Panc1 (cell line): Measurements from ENCODE around the gene U2AF1L4. TPM values are rescaled to one million over a fixed set of nuclear protein-coding genes. Genes with fewer than 3 reads are reported as not detected.

ENCODE experiments used
- ATAC-seq: fragments of 200-7000 bp; cut with Tn5 transposase; 2 replicates; pipeline ENCODE4 v1.9.1; 2020; ENCODE audit warnings: mild to moderate bottlenecking, moderate library complexity
- BruUV-seq: library from RNA; stranded (reverse); fragments of 400-500 nt; replicated peaks from 2 replicates; lab custom pipeline; 2021; lab: Mats Ljungman, UMichigan
- CTCF ChIA-PET: fragments of 300-600 bp; sonication (Branson Sonifier 250); formaldehyde crosslinking; loops from one replicate; lab custom pipeline; 2022; ENCODE audit warnings: antibody characterized with exemption; lab: Charles Lee
- POLR2A ChIA-PET: fragments of 300-600 bp; sonication (Branson Sonifier 250); formaldehyde crosslinking; loops from one replicate; lab custom pipeline; 2022; ENCODE audit warnings: antibody characterized with exemption; lab: Charles Lee
- DNase-seq: peaks from one replicate; pipeline ENCODE4 v3.0.0-alpha.2; 2010; ENCODE audit warnings: low read depth, low spot score
- H3K27ac ChIP-seq: 2 replicates; pipeline ENCODE4 v1.5.1; 2011; ENCODE audit warnings: mild to moderate bottlenecking, low read length, inconsistent platforms
- H3K27me3 ChIP-seq: fragments of 200-500 bp; sonication (Bioruptor generic); 2 replicates; pipeline ENCODE4 v1.6.0; 2014; ENCODE audit warnings: low read length, inconsistent platforms; ENCODE audit not compliant: control insufficient read depth, insufficient read depth
- H3K36me3 ChIP-seq: fragments of 200-500 bp; sonication (Bioruptor generic); 2 replicates; pipeline ENCODE4 v1.5.1; 2014; ENCODE audit warnings: inconsistent platforms, mild to moderate bottlenecking, low read length, moderate library complexity; ENCODE audit not compliant: control insufficient read depth, insufficient read depth
- H3K4me1 ChIP-seq: 2 replicates; pipeline ENCODE4 v1.5.1; 2011; ENCODE audit warnings: inconsistent platforms, mild to moderate bottlenecking, low read length, moderate library complexity; ENCODE audit not compliant: control insufficient read depth, insufficient read depth
- H3K4me3 ChIP-seq, 2 experiments: 2 replicates each; pipeline ENCODE4 v1.5.1; 2011 to 2012; ENCODE audit warnings: low read depth in 2 of 2, low read length in 2 of 2, mild to moderate bottlenecking in 2 of 2, inconsistent platforms in 1 of 2, moderate library complexity in 1 of 2
- H3K9me3 ChIP-seq: fragments of 200-500 bp; sonication (Bioruptor generic); 2 replicates; pipeline ENCODE4 v1.5.1; 2014; ENCODE audit warnings: low read depth, mild to moderate bottlenecking, inconsistent platforms, low read length, moderate library complexity; ENCODE audit not compliant: control insufficient read depth, insufficient read depth
- CTCF ChIP-seq: fragments of 450-650 bp; IDR thresholded peaks from 2 replicates; pipeline ENCODE4 v1.5.1; 2017; ENCODE audit warnings: mild to moderate bottlenecking
- POLR2AphosphoS5 ChIP-seq: IDR thresholded peaks from 2 replicates; pipeline ENCODE4 v1.6.1; 2012; ENCODE audit warnings: mild to moderate bottlenecking, low read depth, low read length, moderate library complexity
- REST ChIP-seq, 2 experiments: IDR thresholded peaks; 2 replicates each; pipeline ENCODE4 v1.6.1; 2011 to 2012; ENCODE audit warnings: low read depth in 2 of 2, control low read depth in 1 of 2, low read length in 1 of 2, mild to moderate bottlenecking in 1 of 2, moderate library complexity in 1 of 2; ENCODE audit not compliant: insufficient read depth in 1 of 2
- SIN3A ChIP-seq: IDR thresholded peaks from 2 replicates; pipeline ENCODE4 v1.6.1; 2012; ENCODE audit warnings: low read depth, mild to moderate bottlenecking, low read length, moderate library complexity, borderline replicate concordance; ENCODE audit not compliant: insufficient read depth
- TCF7L2 ChIP-seq: IDR thresholded peaks from 2 replicates; pipeline ENCODE4 v1.6.1; 2011; ENCODE audit warnings: mild to moderate bottlenecking, low read depth, low read length, inconsistent platforms
- in situ Hi-C: cut with HindIII; loops from 2 replicates; pipeline ENCODE4 v1.10.0; 2016; ENCODE audit warnings: low sequenced_read_pairs, low pct_unique_long_range_greater_than_20kb
- intact Hi-C: fragments of 100-400 bp; cut with micrococcal nuclease; formaldehyde crosslinking; loops from one replicate; pipeline ENCODE4 v1.10.0; 2022; ENCODE audit not compliant: unreplicated experiment
- total RNA-seq: library from RNA; stranded (reverse); gene quantifications from one replicate; pipeline ENCODE4 v1.2.1, GENCODE V29; 2021; ENCODE audit not compliant: unreplicated experiment

Gene U2AF1L4
- total RNA-seq, 1 experiment from 2014 or later: 29.8 TPM

GRCh38 chr19:35722461-35722860 is 22.8 kb downstream of the U2AF1L4 start:
- BruUV-seq: no TSS peak
- Histone ChIP-seq H3K27ac (no peak overlapping the region), H3K36me3 (peaks cover 26% of the 10 kb centered on the region; the same call in 1 of the 2 replicates), H3K9me3 (no peaks in the 10 kb centered on the region), H3K4me3 (no peak overlapping the region), H3K4me1 (peaks cover 7% of the 10 kb centered on the region), H3K27me3 (no peaks in the 10 kb centered on the region)
- ChIA-PET CTCF (no interaction called here), POLR2A (no interaction called here)
- TF ChIP-seq REST (IDR thresholded peaks at IDR 0.05; ENCODE audit: insufficient read depth in 1 of 2, low read depth in 2 of 2, low read length in 1 of 2): no peak
- DNase-seq (no peak), ATAC-seq (no peak)
- intact Hi-C loops (no loop called here), in situ Hi-C loops (no loop called here)

- no TSS peak for BruUV-seq
- H3K9me3 ChIP-seq: no peaks in the 10 kb centered on the region
- H3K27ac ChIP-seq: no peak overlapping the region
- no peak overlapping the region for H3K4me3 ChIP-seq
- POLR2A ChIA-PET: no interaction called here
- in situ Hi-C loops: no loop called here
- peaks cover 26% of the 10 kb centered on the region; the same call in 1 of the 2 replicates for H3K36me3 ChIP-seq
- intact Hi-C loops: no loop called here
- peaks cover 7% of the 10 kb centered on the region for H3K4me1 ChIP-seq
- CTCF ChIA-PET: no interaction called here
- TF ChIP-seq SIN3A: no peak
- TF ChIP-seq CTCF: no peak
- TF ChIP-seq POLR2AphosphoS5: no peak
- no peak for TF ChIP-seq TCF7L2
- no peak for TF ChIP-seq REST (IDR thresholded peaks at IDR 0.05; ENCODE audit: insufficient read depth in 1 of 2, low read depth in 2 of 2, low read length in 1 of 2)
- DNase-seq: no peak
- ATAC-seq: no peak
- H3K27me3 ChIP-seq: no peaks in the 10 kb centered on the region
Observed at GRCh38 chr19:35721374-35721773, 23.8 kb downstream of the U2AF1L4 start.
